Stomach (tissue), 19 donors: ENCODE results near the gene EID2B. TPM values are rescaled to one million over a fixed set of nuclear protein-coding genes. Genes with fewer than 3 reads are reported as not detected.

Source experiments
- DNase-seq, 2 donors: peaks; one replicate each; pipeline versions ENCODE4 v3.0.0 to v3.0.0-alpha.2; 2013 to 2019
- H3K27ac ChIP-seq, 5 donors: fragments of 200-600 bp in 4 of 5; sonication (generic) in 4 of 5; one replicate each; pipeline ENCODE4 v1.5.1; 2013 to 2019; ENCODE audit warnings: mild to moderate bottlenecking in 1 of 5, moderate library complexity in 1 of 5
- H3K27me3 ChIP-seq, 3 donors: fragments of 200-600 bp; sonication (generic); one replicate each; pipeline ENCODE4 v1.5.1; 2017 to 2019; ENCODE audit warnings: mixed run types in 1 of 3
- H3K36me3 ChIP-seq, 4 donors: fragments of 200-600 bp; sonication (generic); 1 replicate in 3 of 4; 2 replicates in 1 of 4; pipeline ENCODE4 v1.5.1; 2016 to 2019
- H3K4me1 ChIP-seq, 4 donors: fragments of 200-600 bp; sonication (generic); one replicate each; pipeline ENCODE4 v1.5.1; 2016 to 2019
- H3K4me3 ChIP-seq, 4 donors: fragments of 200-600 bp; sonication (generic) in 3 of 4; one replicate each; pipeline ENCODE4 v1.5.1; 2016 to 2019; ENCODE audit warnings: mild to moderate bottlenecking in 1 of 4
- H3K9me3 ChIP-seq, 4 donors: fragments of 200-600 bp; sonication (generic); one replicate each; pipeline ENCODE4 v1.5.1; 2016 to 2019
- CTCF ChIP-seq, 7 experiments: fragments of 450-650 bp in 4 of 7; fragments of 200-600 bp in 3 of 7; sonication (generic) in 3 of 7; IDR thresholded peaks; one replicate each; pipeline ENCODE4 v1.5.1; 2016 to 2019; ENCODE audit warnings: antibody characterized with exemption in 7 of 7, control low read depth in 2 of 7, mild to moderate bottlenecking in 1 of 7
- EP300 ChIP-seq: sonication (generic); formaldehyde crosslinking; IDR thresholded peaks from one replicate; pipeline ENCODE4 v1.6.1; 2017; ENCODE audit warnings: antibody characterized with exemption
- POLR2A ChIP-seq, 4 donors: fragments of 450-650 bp; IDR thresholded peaks; one replicate each; pipeline ENCODE4 v1.6.1; 2016; ENCODE audit warnings: antibody characterized with exemption in 4 of 4, control low read depth in 2 of 4, mild to moderate bottlenecking in 1 of 4, moderate library complexity in 1 of 4
- POLR2AphosphoS5 ChIP-seq, 3 donors: sonication (generic); formaldehyde crosslinking; IDR thresholded peaks; one replicate each; pipeline ENCODE4 v1.6.1; 2016; ENCODE audit warnings: antibody characterized with exemption in 3 of 3
- WGBS, 5 donors: extraction: QIAGEN DNeasy Blood & Tissue Kit in 3 of 5; methylation state at CpG; one replicate each; pipeline versions ENCODE4 v1.1.5 to v1.1.7; 2013 to 2018; 5-methylcytosine and 5-hydroxymethylcytosine counted together
- intact Hi-C: fragments of 100-400 bp; cut with DNase I; formaldehyde crosslinking; loops from one replicate; pipeline ENCODE4 v1.15.1; 2023; ENCODE audit warnings: low total_unique reads
- long read RNA-seq, 10 donors: transcript quantifications; one replicate each; lab custom pipeline, GENCODE V29; 2026
- polyA plus RNA-seq, 3 donors: library from polyadenylated mRNA; stranded (reverse); fragments of 200-250 nt; gene quantifications; one replicate each; pipeline ENCODE4 v1.2.3, GENCODE V29; 2013
- total RNA-seq, 5 donors: library from RNA; depleted of rRNA; stranded (reverse); fragments of >200 nt; gene quantifications; one replicate each; pipeline versions ENCODE4 v1.1.0 to v1.2.3, GENCODE V29; 2014 to 2016
- donor health status: healthy with polysubstance abuse.
- donor health status: Bipolar disorder and iron deficiency.
- donor health status: healthy.

The EID2B gene
- total RNA-seq (1 to 10 TPM in 3 of 5 donors, under 1 TPM in 1, not detected in 1; 0.58 to 5.7 (median 1.9) TPM), polyA plus RNA-seq (1 to 10 TPM; 1.2 to 1.9 (median 1.2) TPM)
- long read RNA-seq, donor 1, transcript EID2B-201 (1 exons, 1,865 nt) = major isoform, 6 of 6 reads
- long read RNA-seq, donor 1, partial matches to known transcripts = 0 of 6 reads
- long read RNA-seq, donor 1, other reads (novel, unspliced or antisense) = 0 of 6 reads
- long read RNA-seq, donor 2, partial matches to known transcripts = 0 of 3 reads
- long read RNA-seq, donor 2, other reads (novel, unspliced or antisense) = 0 of 3 reads
- long read RNA-seq, donor 3 = 0 reads
- long read RNA-seq, donor 4, partial matches to known transcripts = 0 of 1 reads
- long read RNA-seq, donor 4, other reads (novel, unspliced or antisense) = 0 of 1 reads
- long read RNA-seq, donor 5, transcript EID2B-201 (1 exons, 1,865 nt) = major isoform, 5 of 6 reads
- long read RNA-seq, donor 5, partial matches to known transcripts = 0 of 6 reads
- long read RNA-seq, donor 5, other reads (novel, unspliced or antisense) = 0 of 6 reads
- long read RNA-seq, donor 6, transcript EID2B-201 (1 exons, 1,865 nt) = major isoform, 10 of 10 reads
- long read RNA-seq, donor 6, partial matches to known transcripts = 0 of 10 reads
- long read RNA-seq, donor 6, other reads (novel, unspliced or antisense) = 0 of 10 reads
- long read RNA-seq, donor 7, partial matches to known transcripts = 0 of 3 reads
- long read RNA-seq, donor 7, other reads (novel, unspliced or antisense) = 0 of 3 reads
- long read RNA-seq, donor 8, partial matches to known transcripts = 0 of 2 reads
- long read RNA-seq, donor 8, other reads (novel, unspliced or antisense) = 0 of 2 reads
- long read RNA-seq, donor 9, partial matches to known transcripts = 0 of 2 reads
- long read RNA-seq, donor 9, other reads (novel, unspliced or antisense) = 0 of 2 reads
- long read RNA-seq, donor 10 = 0 reads

- TF ChIP-seq CTCF (IDR thresholded peaks at IDR 0.05) = peak in 5 of 7 experiments; percentile 89 to 100 (median 98)
- no peak for TF ChIP-seq EP300
- TF ChIP-seq POLR2AphosphoS5 (IDR thresholded peaks at IDR 0.05) = peak; percentile 69 to 95 (median 93)
- peak in 1 of 4 donors; percentile 18 for TF ChIP-seq POLR2A (IDR thresholded peaks at IDR 0.05)
- Histone ChIP-seq H3K9me3 (no peaks in the 10 kb centered on the region), H3K27ac (peak within 1 kb of the TSS; percentile 76 to 92 (median 83)), H3K4me3 (peak within 1 kb of the TSS; percentile 70 to 97 (median 80)), H3K4me1 (peaks cover 0 to 36% (median 19%) of the 10 kb centered on the region in 4 donors), H3K27me3 (no peaks in the 10 kb centered on the region), H3K36me3 (peaks cover 0 to 5% (median 2%) of the 10 kb centered on the region in 4 donors)
- intact Hi-C loops = loop anchor here (10.0 kb wide), 1 partner anchor 58 kb away; no protein-coding TSS in a partner anchor
- DNase-seq = peak; percentile 97 to 99
- WGBS, 5 donors = 0 to 1% (median 0%) methylated on average over 29 to 65 of the region's 65 CpGs
Observed at GRCh38 chr19:39532233-39533002, at the start of gene EID2B. Gene EID2B (minus strand): TSS chr19:39532852. CDS start chr19:39532802, 50 bp downstream.

- Histone ChIP-seq H3K4me3 (no peak overlapping the region), H3K36me3 (no peaks in the 10 kb centered on the region), H3K27ac (no peak overlapping the region), H3K9me3 (peaks cover 0 to 9% (median 3%) of the 10 kb centered on the region in 4 donors), H3K27me3 (peaks cover 0 to 13% (median 0%) of the 10 kb centered on the region in 3 donors), H3K4me1 (no peaks in the 10 kb centered on the region)
- intact Hi-C loops = no loop called here
- DNase-seq = no peak
- WGBS, 5 donors = 40 to 55% (median 48%) methylated on average over 4 of the region's 4 CpGs
- TF ChIP-seq CTCF (IDR thresholded peaks at IDR 0.05) = no peak
- TF ChIP-seq POLR2A (IDR thresholded peaks at IDR 0.05) = no peak
- TF ChIP-seq EP300 = no peak
- TF ChIP-seq POLR2AphosphoS5 (IDR thresholded peaks at IDR 0.05) = no peak
Observed at GRCh38 chr19:39582442-39582841, 49.8 kb upstream of the EID2B start.

GRCh38 chr19:39568604-39569003 is 36.0 kb upstream of the EID2B start:
- Histone ChIP-seq H3K4me3 (no peak overlapping the region), H3K27me3 (peaks cover 0 to 18% (median 0%) of the 10 kb centered on the region in 3 donors), H3K9me3 (peaks cover 0 to 16% (median 10%) of the 10 kb centered on the region in 4 donors), H3K4me1 (no peaks in the 10 kb centered on the region), H3K27ac (no peak overlapping the region), H3K36me3 (no peaks in the 10 kb centered on the region)
- WGBS, 5 donors = 35 to 50% (median 46%) methylated on average over 3 of the region's 3 CpGs
- intact Hi-C loops = no loop called here
- TF ChIP-seq POLR2A (IDR thresholded peaks at IDR 0.05) = no peak
- TF ChIP-seq CTCF (IDR thresholded peaks at IDR 0.05) = no peak
- TF ChIP-seq POLR2AphosphoS5 (IDR thresholded peaks at IDR 0.05) = no peak
- no peak for TF ChIP-seq EP300
- DNase-seq = no peak
